ENCODE data around the gene HPN.
"Not testable (repeated sequence)": the region's sequence is repeated elsewhere in the genome, so short reads cannot be mapped to it uniquely, and the experiment has no call there.

Gene HPN

DNA sequence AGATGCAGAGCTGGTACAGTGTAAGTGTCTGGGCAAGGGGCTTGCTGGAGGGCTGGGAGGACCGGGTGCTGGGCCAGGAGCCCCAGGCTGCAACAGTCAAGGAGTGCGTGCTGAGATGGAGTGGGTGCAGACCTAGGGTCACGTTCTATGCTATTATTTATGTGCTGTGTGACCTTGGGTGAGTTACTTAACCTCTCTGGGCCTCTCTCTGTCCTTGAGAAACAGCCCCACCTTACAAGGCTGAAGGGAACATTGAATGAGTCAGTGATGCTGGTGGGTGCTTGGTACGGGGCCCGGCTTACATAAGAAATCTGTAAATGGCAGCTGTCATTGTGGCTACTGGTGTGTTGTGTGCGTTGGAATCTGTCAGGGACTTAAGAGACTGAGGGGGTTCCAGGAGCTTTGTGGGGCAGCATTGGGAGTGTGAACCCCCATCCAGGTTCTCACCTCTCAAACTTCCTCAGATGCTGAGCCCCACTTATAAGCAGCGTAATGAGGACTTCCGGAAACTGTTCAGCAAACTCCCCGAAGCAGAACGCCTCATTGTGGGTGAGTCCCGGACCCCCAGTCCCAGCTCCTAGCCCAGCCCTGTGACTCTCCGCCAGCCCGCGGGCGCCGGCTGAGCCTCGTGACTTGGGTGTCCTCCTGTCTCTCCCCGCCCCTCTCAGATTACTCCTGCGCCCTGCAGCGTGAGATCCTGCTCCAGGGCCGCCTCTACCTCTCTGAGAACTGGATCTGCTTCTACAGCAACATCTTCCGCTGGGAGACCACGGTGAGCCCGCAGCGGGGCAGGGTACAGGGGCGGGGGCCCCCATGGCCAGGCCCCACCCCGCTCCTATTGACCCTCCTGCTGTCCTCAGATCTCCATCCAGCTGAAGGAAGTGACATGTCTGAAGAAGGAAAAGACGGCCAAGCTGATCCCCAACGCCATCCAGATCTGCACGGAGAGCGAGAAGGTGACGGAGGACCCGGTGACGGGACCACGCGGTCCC lies 31.8 kb upstream of the HPN start:
- no peak for DNase-seq (ENCODE audit: low spot score)

DNA sequence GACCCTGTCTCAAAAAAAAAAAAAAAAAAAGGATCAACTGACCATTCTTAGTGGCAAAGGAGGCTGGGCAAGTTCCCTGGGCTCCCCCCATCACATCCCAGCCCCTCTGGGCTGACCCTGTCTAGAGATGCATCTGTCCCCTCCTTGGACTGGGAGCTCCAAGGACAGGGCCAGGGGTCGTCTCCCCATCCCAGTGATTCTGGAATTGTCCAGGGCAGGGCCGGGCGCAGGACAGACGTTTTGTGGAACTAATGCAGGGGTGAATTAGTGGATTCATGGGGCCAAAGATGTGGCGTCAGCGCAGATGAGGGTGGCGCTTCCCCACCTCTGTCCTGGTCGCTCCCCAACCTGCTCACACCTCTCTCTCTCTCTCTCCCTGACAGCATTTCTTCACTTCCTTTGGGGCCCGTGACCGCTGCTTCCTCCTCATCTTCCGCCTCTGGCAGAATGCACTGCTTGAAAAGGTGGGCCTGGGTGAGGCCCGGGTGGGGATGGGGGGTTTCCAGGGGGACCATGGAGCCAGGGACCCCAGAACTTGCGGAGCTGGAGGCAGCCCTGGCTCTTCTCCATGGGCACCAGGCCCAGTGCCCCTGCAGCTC lies 30.3 kb upstream of the HPN start:
- no peak for DNase-seq (ENCODE audit: low spot score)

GRCh38 chr19:35011737-35012682 lies 29.5 kb upstream of the HPN start:
- DNase-seq (ENCODE audit: low spot score), result no peak

DNA sequence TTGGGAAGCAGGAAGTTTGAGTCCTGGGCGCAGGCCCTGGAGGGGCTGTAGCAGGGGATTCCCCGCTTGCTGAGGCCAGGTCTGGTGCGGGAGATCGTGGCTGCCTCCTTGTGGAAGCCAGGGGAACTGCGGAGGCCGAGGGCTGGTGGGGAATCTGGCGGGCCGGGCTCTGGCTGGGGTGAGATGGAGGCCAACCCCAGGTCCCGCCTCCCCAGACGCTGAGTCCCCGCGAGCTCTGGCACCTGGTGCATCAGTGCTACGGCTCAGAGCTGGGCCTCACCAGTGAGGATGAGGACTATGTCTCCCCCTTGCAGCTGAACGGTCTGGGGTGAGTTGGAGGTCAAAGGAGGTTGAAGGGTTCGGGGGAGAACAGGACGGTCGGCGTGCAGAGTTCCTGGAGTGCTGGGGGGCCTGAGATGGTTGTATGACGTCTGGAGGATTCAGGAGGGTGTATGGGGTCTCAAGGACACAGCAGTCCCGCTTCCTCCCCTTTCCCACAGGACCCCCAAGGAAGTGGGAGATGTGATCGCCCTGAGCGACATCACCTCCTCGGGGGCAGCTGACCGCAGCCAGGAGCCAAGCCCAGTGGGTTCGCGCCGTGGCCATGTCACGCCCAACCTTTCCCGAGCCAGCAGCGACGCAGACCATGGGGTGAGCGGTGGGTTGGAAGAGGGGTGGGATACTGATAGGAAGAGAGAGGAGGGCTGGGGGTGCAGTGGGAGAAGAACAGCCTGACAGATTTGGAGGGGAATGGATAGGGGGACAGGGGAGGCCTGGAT lies 28.3 kb upstream of the HPN start:
- peak; percentile 68 for DNase-seq (ENCODE audit: low spot score)

DNA sequence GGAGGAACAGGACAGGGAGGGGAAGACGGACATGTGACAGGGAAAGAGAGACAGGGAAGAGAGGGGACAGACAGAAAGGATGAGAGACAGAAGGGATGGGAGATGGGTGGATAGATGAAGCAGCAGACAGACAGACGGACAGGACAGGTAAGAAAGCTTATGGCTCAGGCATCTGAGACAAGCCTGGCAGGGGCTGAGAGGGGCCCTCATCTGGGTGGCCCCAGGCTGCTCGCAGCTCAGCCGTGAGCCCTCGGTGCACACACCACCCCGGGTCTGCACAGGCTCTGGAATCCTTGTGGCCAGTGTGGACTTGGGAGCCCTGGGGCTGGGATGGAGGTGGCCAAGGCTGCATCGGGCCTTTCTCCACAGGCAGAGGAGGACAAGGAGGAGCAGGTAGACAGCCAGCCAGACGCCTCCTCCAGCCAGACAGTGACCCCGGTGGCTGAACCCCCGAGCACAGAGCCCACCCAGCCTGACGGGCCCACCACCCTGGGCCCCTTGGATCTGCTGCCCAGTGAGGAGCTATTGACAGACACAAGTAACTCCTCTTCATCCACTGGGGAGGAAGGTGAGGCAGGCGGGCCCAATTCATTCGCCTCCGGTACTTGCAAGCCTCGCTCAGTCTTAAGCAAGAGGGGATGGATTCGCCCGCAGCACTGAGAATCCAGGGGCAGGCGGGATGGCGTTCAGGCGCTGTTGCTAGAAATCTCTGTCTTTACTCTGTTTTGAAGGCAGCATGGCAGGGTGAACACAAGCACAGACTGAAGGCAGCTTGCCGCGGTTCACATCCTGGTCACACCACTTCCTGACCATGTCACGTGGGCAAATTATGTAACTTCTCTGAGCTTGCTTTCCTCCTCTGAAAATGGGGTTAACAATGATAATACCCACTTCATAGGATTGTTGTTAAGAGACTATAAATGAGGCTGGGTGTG lies 27.4 kb upstream of the HPN start:
- no peak for DNase-seq (ENCODE audit: low spot score)

GRCh38 chr19:35014774-35015173 lies 26.7 kb upstream of the HPN start:
- DNase-seq (ENCODE audit: low spot score), result not testable (repeated sequence)

DNA sequence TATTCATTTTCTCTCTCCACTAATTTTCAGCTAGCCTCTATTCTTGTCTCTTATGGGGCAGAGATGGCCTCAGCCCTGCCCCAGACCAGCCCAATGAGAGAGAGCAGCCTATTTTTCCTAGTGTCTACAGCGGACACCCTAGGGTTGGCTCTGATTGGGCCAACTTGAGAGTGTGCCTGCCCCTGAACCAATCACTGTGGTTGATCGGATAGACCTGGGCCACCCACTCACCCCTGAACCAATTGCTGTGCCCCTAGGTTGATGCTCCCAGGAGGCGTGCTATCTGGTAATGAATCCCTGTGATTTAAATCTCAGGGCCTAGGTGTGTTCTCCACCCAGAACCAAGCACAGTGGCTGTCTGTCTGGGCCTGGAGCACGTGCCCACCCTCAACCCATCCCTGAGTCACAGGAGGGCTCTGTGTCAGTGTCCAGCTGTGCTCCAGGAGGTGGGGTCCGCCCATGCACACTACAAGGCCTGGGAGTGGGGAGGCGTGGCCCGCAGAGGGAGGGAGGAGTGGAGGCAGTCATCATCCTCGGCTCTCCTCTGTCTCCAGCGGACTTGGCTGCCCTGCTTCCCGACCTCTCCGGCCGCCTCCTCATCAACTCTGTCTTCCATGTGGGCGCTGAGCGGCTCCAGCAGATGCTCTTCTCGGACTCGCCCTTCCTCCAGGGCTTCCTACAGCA lies 26.1 kb upstream of the HPN start:
- no peak for DNase-seq (ENCODE audit: low spot score)

DNA sequence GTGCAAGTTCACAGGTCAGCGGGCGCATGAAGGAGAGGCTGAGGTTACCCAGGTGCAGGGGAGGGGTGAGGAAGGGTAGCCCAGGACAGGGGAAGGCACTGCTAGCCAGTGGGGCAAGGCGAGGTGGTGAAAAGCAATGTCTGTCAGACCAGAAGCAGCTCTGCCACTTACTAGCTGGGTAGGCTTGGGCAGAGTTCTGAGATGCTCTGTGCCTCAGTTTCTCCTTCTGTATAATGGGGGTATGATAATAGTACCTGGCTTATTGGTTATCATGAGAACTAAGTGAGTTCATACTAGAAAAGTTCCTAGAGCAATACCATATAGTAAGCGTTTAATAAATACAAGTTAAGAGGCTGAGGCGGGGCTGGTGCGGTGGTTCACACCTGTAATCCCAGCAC lies 25.6 kb upstream of the HPN start:
- no peak for DNase-seq (ENCODE audit: low spot score)

DNA sequence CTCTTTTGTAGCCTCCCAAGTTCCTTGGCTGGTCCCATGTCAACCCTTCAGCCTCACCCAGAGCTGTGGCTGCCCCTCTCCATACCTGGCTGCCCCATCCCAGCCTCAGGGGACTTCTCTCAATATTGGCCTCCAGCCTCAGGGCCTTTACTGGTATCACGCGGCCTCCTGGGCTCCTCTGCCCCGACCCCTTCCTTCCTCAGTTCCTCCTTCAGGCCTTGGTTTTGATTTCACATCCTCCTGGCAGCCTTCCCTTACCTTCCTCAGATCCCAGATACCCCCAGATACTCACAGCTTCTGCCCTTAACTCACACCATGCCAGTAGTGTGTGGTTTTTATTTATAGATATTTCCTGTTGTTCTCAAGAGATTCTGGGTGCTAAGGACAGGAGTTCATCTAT lies 24.0 kb upstream of the HPN start:
- DNase-seq (ENCODE audit: low spot score), result no peak

GRCh38 chr19:35018379-35018778 lies 23.1 kb upstream of the HPN start:
- no peak for DNase-seq (ENCODE audit: low spot score)

DNA sequence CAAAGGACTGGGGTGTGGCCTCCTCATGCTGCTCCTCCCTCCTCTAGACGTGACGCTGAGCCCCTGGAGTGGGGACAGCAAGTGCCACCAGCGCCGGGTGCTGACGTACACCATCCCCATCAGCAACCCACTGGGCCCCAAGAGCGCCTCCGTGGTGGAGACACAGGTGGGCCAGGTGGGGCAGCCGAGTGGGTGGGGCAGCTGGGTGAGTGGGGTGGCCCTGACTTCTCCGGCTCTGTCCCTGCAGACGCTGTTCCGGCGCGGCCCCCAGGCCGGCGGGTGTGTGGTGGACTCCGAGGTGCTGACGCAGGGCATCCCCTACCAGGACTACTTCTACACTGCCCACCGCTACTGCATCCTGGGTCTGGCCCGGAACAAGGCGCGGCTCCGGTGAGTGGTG lies 22.4 kb upstream of the HPN start:
- no peak for DNase-seq (ENCODE audit: low spot score)

- no peak for DNase-seq (ENCODE audit: low spot score)
Measured at GRCh38 chr19:35021016-35021415, 20.5 kb upstream of the HPN start.

DNA sequence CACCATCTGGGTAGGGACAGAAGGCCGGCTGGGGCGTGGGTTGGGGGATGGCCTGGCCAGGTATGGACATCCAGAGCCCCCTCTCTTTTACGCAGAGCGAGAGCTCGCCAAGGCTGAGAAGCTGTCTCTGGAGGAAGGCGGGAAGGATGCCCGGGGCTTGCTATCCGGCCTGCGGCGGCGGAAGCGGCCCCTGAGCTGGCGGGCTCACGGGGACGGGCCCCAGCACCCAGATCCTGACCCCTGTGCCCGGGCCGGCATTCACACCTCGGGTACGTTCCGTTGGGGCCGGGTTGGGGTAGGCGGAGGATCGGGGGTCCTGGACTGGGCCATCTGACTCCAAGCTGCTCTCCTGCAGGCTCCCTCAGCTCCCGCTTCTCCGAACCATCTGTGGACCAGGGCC lies 19.9 kb upstream of the HPN start:
- DNase-seq (ENCODE audit: low spot score), result no peak

DNA sequence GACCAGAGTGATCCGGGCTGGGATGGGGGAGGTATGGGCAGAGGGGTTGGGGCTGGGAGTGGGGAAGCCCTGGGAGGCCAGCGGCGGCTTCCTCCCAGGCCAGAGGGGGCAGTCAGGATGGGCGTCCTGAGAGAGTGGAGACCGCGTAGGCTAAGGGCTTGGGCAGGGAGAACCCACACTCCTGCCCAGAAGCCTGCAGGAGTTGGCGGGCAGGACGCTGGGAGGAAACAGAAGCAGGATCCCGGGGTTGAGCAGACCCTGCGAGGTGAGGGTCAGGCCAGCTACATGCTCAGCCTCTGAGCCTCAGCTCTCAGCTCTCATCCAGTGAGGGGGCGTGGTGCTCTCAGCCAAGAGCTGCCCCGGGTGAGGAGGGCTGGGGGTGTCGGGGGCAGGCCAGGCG lies 19.1 kb upstream of the HPN start:
- DNase-seq (ENCODE audit: low spot score), result no peak

DNA sequence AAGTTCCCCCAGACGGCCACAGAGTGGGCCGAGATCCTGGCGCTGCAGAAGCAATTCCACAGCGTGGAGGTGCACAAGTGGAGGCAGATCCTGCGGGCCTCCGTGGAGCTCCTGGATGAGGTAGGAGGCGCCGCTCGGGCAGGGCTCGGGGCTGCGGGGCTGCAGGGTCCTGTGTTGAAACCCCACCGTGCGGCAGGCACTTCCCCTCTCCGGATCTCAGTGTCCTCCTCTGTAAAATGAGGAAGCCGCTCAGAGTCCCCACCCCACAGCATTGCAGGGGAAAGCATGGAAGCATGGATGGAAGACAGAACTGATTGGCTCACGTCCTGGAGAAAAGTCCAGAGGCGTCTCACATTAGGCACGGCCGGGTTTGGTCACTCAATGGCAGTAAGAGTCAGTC lies 18.1 kb upstream of the HPN start:
- no peak for DNase-seq (ENCODE audit: low spot score)

GRCh38 chr19:35024095-35024494 lies 17.4 kb upstream of the HPN start:
- DNase-seq (ENCODE audit: low spot score), result no peak

DNA sequence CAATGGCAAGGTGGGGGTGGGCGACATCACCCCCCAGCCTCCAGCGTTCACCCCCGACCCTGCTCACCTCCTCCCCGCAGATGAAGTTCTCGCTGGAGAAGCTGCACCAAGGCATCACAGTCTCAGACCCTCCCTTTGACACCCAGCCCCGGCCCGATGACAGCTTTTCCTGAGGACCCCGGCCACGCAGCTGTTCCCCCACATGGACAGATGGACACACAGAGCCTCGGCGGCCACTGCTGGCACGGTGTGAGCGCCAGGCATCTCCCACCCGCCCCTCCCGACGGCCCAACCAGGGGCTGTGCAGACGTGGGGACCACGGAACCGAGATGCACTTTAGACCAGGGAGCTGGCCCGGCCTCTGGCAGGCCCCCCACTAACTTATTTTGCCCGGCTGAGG lies 15.6 kb upstream of the HPN start:
- DNase-seq (ENCODE audit: low spot score), result no peak

- DNase-seq (ENCODE audit: low spot score), result no peak
Measured at GRCh38 chr19:35026418-35026817, 15.1 kb upstream of the HPN start.

GRCh38 chr19:35027009-35027408 lies 14.5 kb upstream of the HPN start:
- DNase-seq (ENCODE audit: low spot score), result no peak
